NCI-H1417 (cell line): ENCODE measurements around the gene KCTD10.
"Not testable (repeated sequence)": the region's sequence is repeated elsewhere in the genome, so short reads cannot be mapped to it uniquely, and the experiment has no call there.

Source experiments
- DNase-seq, 3 experiments: peaks; one replicate each; lab custom pipeline; 2025; lab: John Stamatoyannopoulos, UW

Gene KCTD10

DNA sequence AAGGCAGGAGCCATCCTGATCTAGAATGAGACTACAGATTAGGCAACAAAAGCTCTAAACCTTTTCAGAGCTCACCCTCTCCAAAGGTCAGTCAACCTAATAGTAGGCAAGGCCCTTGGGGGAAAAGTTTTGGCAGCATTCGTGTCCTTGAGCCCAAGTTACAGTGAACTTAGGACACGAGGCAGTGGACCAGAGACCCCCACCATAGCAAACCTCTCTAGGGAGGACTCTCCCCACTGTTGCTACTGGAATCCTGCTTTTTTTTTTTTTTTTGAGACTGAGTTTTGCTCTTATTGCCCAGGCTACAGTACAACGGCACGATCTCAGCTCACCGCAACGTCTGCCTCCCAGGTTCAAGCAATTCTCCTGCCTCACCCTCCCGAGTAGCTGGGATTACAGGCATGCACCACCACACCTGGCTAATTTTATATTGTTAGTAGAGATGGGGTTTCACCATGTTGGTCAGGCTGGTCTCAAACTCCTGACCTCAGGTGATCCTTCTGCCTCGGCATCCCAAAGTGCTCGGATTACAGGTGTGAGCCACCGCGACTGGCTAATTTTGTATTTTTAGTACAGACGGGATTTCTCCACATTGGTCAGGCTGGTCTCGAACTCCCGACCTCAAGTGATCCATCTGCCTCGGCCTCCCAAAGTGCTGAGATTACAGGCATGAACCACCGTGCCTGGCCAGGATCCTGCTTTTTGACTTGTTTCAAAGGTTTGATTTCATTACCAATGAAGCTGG is 3.4 kb downstream of the KCTD10 start:
- not testable (repeated sequence) for DNase-seq

DNA sequence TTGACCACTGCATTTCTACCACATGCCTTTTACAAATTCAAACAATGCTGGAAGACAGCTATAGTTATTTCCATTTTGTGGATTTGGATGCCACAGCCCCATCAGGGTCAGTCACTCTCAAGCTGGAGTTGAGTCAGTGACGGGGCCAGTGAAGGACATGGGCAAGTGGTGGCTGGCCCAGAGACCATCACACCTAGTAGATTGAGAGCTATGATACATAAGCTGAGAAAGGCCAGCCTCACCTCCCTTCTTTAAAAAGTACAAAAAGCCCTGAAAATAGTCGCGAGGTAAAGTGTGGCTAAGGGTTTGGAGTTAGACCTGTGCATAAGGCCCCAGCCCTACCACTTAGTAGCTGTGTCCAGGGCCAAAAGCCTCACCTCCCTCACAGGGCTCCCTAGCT is 4.1 kb downstream of the KCTD10 start:
- DNase-seq, result no peak

DNA sequence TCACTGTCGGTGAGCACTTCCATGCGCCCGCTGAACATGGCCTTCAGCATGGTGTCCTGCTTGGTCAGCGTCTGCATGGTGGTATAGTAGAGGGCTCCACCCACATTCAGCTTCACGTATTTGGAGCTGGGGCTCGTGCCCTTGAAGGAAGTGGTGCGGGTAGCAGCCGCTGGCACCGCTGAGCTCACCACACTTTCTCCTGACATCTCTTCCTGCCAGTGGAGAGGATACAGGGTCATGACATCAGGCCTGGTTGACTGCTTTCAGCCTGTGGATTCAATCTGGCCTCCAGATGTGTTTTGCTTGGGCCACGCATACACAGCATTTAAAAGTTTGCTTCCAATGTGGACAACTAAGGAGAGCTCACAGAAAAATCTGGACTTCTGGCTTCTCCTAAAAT is 7.6 kb downstream of the KCTD10 start:
- DNase-seq, result no peak

DNA sequence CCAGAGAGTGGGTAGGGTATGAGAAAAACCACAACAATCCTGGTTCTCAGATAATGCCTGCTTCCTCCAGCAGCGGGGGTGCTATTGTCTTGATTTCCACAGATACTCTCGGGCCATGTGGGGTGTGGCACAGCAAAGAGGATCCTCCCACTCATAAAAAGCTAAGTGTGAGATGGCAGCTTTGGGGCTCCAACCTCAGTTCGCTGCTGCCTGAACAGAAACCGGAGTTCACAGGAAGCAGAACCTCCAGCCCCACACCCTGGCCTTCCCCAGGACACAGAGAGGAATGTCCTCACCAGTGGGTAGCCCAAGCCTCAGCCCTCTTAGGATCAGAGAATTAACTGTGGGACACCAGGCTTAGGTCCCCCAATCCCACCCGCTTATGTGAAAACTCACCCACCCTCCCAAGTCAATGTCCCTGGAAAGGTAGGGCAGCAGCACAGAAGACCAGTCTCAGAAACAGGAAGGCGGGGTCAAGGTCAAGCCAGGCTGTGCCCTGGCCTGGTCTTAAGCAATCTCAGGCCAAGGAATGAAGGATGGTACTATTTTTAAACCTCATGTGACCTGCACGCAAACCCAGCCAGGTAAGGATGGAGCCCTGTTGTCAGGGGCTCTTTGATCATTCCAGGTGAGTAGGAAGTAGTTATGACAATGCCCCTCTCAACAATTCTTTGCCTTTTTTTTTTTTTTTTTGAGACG is 9.0 kb downstream of the KCTD10 start:
- DNase-seq, result no peak

DNA sequence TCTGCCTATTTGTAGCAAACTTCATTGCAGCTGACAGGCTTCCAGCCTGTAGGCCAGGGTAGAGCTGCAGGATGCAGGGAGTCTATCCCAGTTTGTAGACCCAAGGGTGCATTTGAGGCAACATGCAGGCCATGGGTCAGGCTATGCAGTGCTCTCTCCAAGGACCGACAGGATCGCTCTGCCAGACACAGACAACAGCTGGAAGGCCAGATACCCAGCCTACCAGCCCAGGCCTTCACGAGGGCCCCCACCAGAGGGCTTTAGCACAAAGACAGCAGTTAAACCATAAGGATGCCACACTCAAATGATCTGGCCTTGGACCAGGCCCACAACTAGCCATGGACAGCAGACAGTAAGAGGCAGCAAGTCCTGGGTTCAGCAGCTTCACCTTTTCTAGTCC is 10.3 kb downstream of the KCTD10 start:
- DNase-seq, result no peak

DNA sequence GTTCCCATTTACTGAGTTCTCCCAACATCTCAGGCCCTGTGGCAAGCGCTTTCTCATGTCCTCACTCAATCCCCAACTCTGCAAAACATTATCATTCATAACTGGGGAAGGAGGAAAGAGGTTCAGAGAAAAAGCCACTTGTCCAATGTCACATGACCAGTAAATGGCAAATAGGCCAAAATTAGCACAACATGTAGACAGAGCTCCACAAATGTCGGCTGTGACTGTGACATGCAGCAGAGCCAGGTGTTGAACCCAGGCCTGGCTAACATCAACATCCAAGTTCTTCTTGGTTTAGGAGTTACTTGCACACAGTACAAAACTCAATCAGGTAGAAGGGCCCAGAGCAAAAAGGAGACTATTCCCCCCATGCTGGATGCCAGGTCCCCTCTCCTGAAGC is 10.8 kb downstream of the KCTD10 start:
- no peak for DNase-seq

DNA sequence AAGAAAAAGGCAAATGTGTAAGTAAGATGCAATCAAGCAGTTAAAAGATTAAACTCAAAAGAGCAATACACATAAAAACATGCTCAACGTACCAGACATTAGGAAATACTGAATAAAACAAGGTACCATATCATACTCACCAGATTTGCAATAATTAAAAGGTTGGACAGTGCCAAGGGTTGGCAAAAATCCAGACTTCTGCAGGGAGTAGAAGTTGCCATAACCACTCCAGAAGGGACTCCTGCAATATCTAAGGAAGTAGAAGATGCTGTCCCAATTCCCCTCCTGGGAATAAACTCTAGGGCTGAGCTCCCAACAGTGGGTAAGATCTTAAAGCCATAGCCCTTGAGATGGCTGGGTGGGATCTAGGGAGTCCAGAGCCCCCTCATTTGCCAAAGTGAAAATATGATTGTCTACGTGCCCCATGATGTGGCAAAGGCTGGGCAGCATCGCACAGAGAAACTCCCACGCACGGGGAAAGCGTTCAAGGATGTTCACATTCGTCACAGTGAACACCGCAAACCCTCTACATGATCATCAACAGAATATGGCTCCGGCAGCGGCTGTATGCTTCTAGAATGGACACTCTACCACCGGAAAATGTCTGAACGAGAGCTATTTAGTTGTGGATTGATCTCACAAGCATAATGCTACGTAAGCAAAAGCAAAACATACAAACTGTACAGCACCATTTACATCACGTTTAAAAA is 12.3 kb downstream of the KCTD10 start:
- no peak for DNase-seq

DNA sequence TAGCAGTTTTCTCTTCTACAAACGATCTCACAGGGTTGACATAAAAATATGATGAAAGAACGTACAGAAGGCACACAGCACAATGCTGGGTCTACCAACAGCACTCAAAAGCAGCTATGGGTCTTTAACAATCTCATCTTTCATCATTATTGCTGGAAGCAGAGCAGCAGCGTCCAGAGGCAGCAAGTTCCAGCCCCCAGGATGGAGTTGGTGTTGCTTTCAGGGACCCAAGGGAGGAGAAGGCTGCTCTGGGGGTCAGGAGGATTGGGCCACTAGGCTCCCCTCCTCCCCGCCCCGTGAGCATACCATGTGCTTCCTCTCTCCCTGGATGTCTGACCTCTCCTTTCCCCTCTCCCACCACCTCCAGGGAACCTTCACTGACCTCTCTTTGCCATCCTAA is 13.3 kb downstream of the KCTD10 start:
- DNase-seq, result no peak

DNA sequence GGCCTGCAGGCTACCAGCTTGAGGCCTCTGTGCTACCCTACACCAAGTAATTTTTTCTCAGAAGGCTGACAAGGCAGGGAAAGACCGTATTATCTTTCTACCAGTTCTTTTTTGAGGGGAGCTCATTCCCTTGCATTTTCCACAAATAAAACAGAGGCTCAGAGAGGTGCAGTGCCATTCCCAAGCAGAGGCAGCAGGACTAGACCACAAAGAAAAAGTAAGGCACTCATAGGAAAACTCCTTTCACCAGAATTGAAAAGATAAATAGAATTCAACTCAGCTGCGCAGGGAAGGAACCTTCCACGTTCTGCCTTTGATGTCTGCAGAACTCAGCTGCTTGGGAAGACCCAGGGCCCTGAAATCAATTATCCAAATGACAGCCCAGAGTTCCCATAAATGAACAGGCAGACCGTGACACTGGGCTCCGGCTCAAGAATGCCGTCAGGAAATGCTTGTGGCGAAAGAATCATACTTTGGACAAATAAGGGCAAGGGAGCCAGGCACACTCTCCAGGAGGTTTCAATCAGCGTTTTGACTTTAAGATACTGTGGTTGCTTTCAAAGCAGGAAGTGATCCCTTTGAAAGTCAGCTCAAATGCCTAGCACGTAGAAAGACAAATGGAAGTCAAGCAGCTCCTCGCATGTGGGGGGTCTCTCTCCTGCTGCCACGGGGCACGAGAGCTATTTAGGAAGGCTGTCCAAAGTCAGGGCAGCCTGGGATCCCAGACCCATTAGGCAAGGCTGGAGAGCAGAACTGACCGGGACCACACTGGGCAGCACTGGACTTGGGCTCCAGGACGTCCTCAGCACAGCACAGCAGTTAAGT is 14.0 kb downstream of the KCTD10 start:
- no peak for DNase-seq

DNA sequence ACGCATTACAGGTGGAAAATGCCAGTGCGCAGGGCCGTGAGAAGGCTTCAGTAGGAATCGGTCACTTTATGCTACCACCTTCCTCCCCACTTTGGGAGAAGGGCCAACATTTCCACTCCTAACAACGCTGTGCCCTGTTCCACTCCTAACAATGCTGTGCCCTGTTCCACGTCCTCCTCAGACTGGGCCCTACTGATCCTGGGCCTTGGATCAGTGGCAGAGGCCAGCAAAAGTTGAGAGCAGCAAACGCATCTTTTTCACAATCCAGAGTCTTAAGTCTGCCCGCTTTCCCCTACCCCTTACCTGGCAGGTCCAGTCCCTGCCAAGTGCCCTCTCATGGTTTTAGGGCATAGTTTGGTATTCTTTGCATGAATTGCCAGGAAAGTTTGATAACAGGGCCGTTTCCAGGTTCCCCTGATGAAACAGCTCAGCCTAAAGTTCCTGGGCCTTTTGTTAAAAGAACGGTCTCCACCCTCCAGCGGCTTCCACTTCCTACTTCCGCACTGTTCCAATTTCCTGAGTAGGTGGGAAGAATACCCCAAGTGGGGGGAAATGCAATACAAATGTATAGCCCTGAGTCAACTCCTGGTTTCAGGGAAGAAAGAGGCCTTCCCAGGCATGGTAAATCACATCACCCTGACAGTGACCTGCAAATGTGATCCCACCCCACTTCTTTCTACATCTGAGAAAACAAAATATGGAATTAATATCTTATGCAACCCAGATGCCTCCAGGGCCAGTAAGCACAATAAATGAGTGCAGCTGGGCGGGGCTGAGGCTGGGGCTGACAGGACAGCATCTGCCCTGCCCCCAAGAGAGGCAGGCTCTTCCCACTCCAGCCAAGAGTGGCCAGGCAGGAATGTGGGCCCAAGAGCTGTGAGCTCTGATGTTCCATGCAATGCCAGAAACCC is 15.0 kb downstream of the KCTD10 start:
- no peak for DNase-seq

DNA sequence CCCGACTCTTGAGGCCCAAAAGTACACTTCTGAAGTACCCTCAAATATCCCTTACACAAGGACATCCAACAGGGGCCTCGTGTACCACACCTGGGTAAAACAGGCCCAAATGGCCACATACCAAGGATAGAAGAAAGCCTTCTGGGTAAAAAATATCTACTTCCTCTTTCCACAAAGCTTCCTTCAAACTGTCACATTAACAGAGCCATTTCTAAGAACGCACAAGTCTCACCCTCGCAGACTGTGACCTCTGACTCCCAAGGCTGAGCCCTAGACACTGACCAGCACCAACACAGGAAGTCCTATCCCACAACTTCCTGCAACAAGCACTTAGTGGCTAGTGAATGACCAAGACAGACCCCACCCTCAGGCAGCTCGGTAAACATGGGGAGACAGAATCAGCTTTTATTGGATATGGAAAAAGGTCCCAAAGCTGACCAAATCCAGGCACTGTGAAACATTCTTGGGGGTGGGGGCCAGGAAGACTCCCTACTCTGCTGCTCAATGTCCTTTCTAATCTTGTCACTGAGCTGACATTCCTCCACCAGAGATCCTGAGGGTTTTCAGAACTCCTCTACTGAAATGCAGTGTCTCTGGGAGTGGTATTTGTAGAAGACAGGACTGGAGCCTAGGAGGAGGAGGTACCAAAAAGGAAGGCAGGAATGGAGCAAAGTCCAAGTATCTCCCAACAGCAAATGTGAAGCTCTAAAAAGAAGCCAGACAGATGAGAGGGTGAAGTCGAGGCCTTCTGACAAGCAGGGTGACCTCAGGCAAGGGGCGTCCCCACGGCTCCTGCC is 15.9 kb downstream of the KCTD10 start:
- no peak for DNase-seq

DNA sequence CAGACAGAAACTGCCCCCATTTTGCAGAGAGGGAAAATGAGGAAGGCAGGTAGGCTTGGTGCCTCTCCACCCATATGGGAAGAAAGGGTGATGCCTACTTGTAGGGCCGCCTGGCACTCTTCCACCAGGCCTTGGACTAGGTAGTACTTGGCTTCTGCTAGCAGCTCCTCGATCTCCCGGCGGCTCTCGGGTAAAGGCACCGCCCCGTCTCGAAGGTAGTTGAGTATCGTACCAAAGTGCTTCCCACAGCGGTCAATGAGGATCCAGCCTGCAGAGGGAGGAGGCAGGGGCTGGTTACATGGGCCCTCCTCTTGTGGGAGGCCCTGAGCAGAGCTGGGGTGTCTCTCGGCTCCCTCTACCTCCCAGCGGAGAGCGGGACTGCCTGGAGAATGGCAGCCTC is 16.6 kb downstream of the KCTD10 start:
- no peak for DNase-seq

DNA sequence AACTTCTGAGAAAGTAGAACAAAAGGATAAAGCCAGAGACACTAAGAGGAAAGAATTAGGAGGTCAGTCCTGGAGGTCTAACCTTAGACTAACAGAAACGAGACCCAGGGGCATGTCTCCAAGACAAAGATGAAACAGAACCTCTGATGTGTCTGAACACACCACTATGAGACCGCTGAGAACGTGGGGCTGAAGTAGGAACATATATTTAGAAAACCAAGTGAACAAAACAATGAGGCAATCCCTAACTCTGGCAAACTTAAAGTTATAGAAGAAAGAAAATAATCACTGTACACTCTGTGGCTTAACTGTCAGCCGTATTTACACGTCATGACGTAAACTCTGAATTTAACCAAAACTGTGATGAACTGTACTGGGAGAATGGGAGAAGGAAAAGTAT is 17.9 kb downstream of the KCTD10 start:
- DNase-seq, result no peak

DNA sequence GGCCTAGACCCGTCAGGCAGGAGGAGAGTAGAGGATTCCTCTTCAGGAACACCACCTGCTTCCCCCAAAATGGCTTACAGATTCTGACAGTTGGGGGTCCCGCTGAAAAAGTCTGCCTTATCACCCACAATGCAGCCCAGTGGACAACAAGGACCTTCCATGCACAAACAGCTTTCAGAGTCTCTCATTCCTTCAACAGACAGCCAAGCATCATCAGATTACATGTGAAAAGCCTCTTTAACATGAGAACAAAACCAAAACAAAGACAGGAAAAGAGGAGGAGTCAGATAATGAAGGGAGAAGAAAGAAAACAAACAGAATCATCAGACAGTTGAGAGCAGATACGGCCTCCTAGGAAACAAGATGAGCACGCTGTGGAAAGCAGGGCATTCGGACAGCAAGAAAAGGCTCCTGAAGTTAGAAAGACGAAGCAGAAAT is 18.3 kb downstream of the KCTD10 start:
- peak in 2 of 3 experiments; percentile 33 to 52 for DNase-seq

DNA sequence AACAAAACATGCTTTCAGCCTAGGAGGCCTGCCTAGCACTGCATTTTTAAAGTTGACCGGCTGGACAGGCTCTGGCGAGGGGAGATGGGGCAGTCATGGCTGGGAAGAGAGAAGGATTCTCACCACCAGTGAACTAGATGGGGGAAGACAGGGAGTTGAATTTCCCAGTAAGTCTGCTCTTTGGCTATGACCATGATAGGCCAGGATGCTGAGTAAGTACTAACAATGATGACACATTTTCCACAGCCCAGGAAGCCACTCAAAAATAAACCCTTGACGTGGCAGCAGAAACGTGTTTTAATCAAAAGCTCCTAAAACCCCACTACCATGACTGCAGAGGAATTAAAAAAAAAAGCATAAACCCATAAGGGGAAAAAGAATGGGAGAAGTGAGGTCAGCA is 19.0 kb downstream of the KCTD10 start:
- no peak for DNase-seq

DNA sequence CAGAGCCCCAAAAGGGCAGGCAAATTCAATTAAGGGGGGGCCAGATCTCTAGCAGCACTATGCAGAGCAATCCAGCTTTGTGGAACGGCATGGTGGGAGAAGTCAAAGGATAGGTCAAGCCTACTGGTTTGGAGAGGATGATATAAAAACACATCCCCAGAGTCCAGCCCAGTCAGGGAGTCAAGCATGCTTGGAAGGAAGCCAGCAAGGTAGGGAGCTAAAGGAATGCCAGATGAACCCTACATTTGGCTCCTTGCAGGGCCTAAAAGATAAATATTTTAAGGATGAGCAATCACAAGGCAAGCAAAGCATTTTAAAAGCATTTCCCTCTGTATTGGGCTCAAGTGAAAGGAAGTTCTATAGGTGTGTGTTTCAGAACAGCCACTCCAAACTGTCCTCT is 21.4 kb downstream of the KCTD10 start:
- no peak for DNase-seq

DNA sequence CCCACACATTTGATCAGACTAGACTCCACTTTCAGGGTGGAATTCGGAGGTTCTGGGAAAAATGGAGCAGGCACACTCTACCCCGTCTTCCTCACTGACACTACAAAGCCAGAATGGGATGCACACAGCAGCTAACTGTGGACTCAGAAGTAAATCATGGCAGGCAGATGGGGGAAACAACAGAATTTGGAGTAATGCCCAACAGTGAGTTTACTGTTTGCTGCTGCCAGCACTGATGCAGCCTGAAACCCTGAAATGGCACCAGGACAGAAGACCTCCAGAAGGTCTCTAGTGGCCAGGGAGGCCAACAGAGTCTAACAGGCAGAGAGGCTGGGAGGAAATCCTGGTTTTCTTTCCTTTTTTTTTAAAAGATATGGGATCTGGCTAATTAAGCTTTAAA is 24.6 kb downstream of the KCTD10 start:
- no peak for DNase-seq

DNA sequence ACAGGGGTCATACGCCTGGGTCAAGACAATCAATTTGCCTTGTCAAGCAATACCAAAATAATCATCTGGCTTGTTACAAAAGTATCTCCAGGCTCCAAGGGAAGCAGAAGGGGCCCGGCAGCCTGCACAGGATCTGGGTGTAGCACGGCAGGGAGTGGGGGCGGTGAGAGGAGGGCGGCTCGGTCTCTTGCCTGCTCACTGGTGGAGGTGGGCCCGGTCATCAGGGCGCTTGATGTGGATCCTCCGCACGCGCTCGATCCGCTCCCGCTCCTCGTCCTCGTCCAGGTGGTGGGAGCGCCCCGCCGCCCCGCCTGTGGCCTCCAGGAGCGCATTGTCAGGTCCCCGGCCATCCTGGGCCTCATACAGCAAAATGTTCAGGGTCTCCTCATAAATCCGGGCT is 25.7 kb downstream of the KCTD10 start:
- no peak for DNase-seq

DNA sequence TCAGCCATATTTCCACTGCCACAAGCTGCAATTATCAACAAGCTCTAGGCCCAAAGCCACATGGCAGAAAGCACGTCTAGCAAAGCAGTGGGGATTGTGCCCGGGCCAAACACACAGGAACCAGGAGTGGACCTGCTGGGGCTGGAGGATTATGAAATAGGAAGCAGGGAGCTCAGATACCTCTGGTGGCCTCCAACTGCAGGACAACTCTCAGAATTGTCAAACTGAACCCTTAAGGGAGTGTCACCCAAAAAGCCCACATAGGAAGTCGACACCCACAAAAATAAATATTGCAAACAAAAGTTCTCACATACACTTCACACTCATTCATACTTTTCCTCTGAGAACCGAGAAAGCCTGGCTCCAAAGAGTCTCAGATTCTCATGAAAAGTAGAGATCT is 26.1 kb downstream of the KCTD10 start:
- no peak for DNase-seq

DNA sequence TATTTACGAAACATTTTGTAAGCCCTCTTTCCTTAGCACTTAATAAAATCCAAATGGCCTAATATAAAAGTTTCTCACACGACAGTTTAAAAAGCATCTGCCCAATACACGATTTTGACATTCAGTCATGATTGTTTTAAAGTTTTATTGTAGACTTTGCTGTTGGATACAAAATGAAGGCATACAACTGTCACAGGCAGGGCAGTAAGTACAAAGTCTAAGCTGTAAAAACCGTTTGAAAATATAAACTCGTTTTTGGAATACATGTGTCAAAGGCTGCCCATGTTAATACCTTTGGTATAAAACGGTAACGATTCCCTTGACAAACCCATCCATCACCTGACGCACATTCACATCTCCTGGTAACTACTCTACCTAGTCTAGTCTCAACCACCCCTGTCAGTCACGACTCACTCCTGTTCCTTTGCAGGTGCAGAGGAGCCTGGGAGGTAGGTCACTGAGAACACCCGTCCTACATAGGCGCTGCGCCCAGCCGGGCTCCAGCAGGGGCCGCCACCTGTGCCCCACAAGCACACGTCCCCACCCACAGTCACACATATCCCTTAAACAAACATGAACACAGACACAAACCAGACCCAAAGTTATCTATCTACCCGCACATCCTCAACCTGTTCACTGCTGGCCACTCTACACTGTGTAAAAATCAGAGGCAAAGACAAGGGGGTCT is 27.1 kb downstream of the KCTD10 start:
- DNase-seq, result no peak
